AG04450 (cell line): ENCODE data around the gene TLE1. TPM values are rescaled to one million over a fixed set of nuclear protein-coding genes. Genes with fewer than 3 reads are reported as not detected.

Experiments
- CTCF ChIA-PET: fragments of 300-600, 350-600 bp; formaldehyde crosslinking; extraction: SDS; loops from one replicate; lab custom pipeline; 2022; ENCODE audit warnings: antibody characterized with exemption, inconsistent platforms; lab: Charles Lee
- POLR2A ChIA-PET: fragments of 350-600 bp; formaldehyde crosslinking; extraction: SDS; loops from one replicate; lab custom pipeline; 2021; ENCODE audit warnings: antibody characterized with exemption, inconsistent platforms; lab: Yijun Ruan, JAX
- DNase-seq: peaks from one replicate; pipeline ENCODE4 v3.0.0-alpha.2; 2011; ENCODE audit warnings: low read depth, low spot score
- H3K27ac ChIP-seq: one replicate; pipeline ENCODE4 v1.5.1; 2012; ENCODE audit warnings: low read depth, low read length, control low read depth
- H3K27me3 ChIP-seq: one replicate; pipeline ENCODE4 v1.6.0; 2012; ENCODE audit warnings: low read length; ENCODE audit not compliant: control insufficient read depth, insufficient read depth
- H3K4me3 ChIP-seq: 2 replicates; pipeline ENCODE4 v1.5.1; 2011; ENCODE audit warnings: mild to moderate bottlenecking, low read depth, low read length, control low read depth
- H3K9me3 ChIP-seq: 2 replicates; pipeline ENCODE4 v1.5.1; 2012; ENCODE audit warnings: low read length; ENCODE audit not compliant: control insufficient read depth, insufficient read depth
- CTCF ChIP-seq: IDR thresholded peaks from 2 replicates; pipeline ENCODE4 v1.5.1; 2011; ENCODE audit warnings: low read depth, low read length, control low read depth, inconsistent platforms
- polyA plus RNA-seq: library from polyadenylated mRNA; depleted of rRNA; stranded (reverse); fragments of >200 nt; gene quantifications from 2 replicates; pipeline ENCODE4 v1.2.3, GENCODE V29; 2011

Gene TLE1
- polyA plus RNA-seq, 1 experiment: 42.8 TPM

- CTCF ChIA-PET: interaction anchor here (0.7 kb wide), 2 partner anchors 86 to 1615 kb away, joined by 3 to 5 read pairs; no protein-coding TSS in a partner anchor
- Histone ChIP-seq H3K9me3 (no peaks in the 10 kb centered on the region), H3K27me3 (no peaks in the 10 kb centered on the region), H3K27ac (no peak overlapping the region), H3K4me3 (no peak overlapping the region)
- no peak for DNase-seq
- TF ChIP-seq CTCF: no peak
- POLR2A ChIA-PET: interaction anchor here (0.6 kb wide), 1 partner anchor 151 kb away, joined by 4 read pairs; no protein-coding TSS in a partner anchor
Measured at GRCh38 chr9:81673310-81673709, 16.0 kb downstream of the TLE1 start.

GRCh38 chr9:81671880-81672280, 17.5 kb downstream of the TLE1 start:
- no peak for TF ChIP-seq CTCF
- CTCF ChIA-PET: no interaction called here
- no peak for DNase-seq
- Histone ChIP-seq H3K4me3 (no peak overlapping the region), H3K27me3 (no peaks in the 10 kb centered on the region), H3K27ac (no peak overlapping the region), H3K9me3 (no peaks in the 10 kb centered on the region)
- POLR2A ChIA-PET: no interaction called here

GRCh38 chr9:81669866-81670265, 19.5 kb downstream of the TLE1 start:
- DNase-seq: no peak
- H3K4me3 ChIP-seq: no peak overlapping the region
- H3K9me3 ChIP-seq: no peaks in the 10 kb centered on the region
- H3K27ac ChIP-seq: no peak overlapping the region
- no peaks in the 10 kb centered on the region for H3K27me3 ChIP-seq
- ChIA-PET POLR2A (no interaction called here), CTCF (no interaction called here)
- TF ChIP-seq CTCF: no peak

- Histone ChIP-seq H3K27me3 (no peaks in the 10 kb centered on the region), H3K9me3 (no peaks in the 10 kb centered on the region), H3K27ac (no peak overlapping the region), H3K4me3 (no peak overlapping the region)
- ChIA-PET CTCF (no interaction called here), POLR2A (no interaction called here)
- DNase-seq: no peak
- TF ChIP-seq CTCF: no peak
Measured at GRCh38 chr9:81669041-81669651, 20.2 kb downstream of the TLE1 start.

GRCh38 chr9:81666123-81666522, 23.2 kb downstream of the TLE1 start:
- H3K27ac ChIP-seq: no peak overlapping the region
- H3K9me3 ChIP-seq: no peaks in the 10 kb centered on the region
- H3K4me3 ChIP-seq: no peak overlapping the region
- DNase-seq: no peak
- ChIA-PET POLR2A (no interaction called here), CTCF (interaction anchor here (0.6 kb wide), 1 partner anchor 86 kb away, joined by 4 read pairs; no protein-coding TSS in a partner anchor)
- TF ChIP-seq CTCF: no peak
- no peaks in the 10 kb centered on the region for H3K27me3 ChIP-seq
